OCI-LY7 (cell line): Measurements from ENCODE around the gene DHX34. TPM values are rescaled to one million over a fixed set of nuclear protein-coding genes. Genes with fewer than 3 reads are reported as not detected.
"Not testable (repeated sequence)": the region's sequence is repeated elsewhere in the genome, so short reads cannot be mapped to it uniquely, and the experiment has no call there.

Source experiments
- BruUV-seq: library from RNA; stranded (reverse); fragments of 400-500 nt; replicated peaks from 2 replicates; lab custom pipeline; 2021; lab: Mats Ljungman, UMichigan
- CTCF ChIA-PET: fragments of 300-600 bp; sonication (Branson Sonifier 250); formaldehyde crosslinking; loops from one replicate; lab custom pipeline; 2022; ENCODE audit warnings: antibody characterized with exemption; ENCODE audit not compliant: unreplicated experiment; lab: Charles Lee
- POLR2A ChIA-PET: fragments of 300-600 bp; sonication (Branson Sonifier 250); formaldehyde crosslinking; loops from one replicate; lab custom pipeline; 2022; ENCODE audit warnings: antibody characterized with exemption; lab: Charles Lee
- DNase-seq: peaks from one replicate; pipeline ENCODE4 v3.0.0-alpha.2; 2015; ENCODE audit warnings: low spot score
- H2AFZ ChIP-seq: fragments of 200-600 bp; sonication (generic), shearing (Covaris generic); 2 replicates; pipeline ENCODE4 v1.6.1; 2014; ENCODE audit warnings: mild to moderate bottlenecking, antibody characterized with exemption, low read length, moderate library complexity
- H3K27ac ChIP-seq: fragments of 200-600 bp; sonication (generic); 2 replicates; pipeline ENCODE4 v1.5.1; 2014; ENCODE audit warnings: mixed run types, low read depth, mild to moderate bottlenecking, moderate library complexity, low read length, inconsistent platforms; ENCODE audit not compliant: poor library complexity, severe bottlenecking
- H3K36me3 ChIP-seq: fragments of 200-600 bp; sonication (generic); 2 replicates; pipeline ENCODE4 v1.6.1; 2014; ENCODE audit warnings: mild to moderate bottlenecking, antibody characterized with exemption, low read length, moderate library complexity, mixed read lengths; ENCODE audit not compliant: insufficient read depth
- H3K4me1 ChIP-seq: fragments of 200-600 bp; sonication (generic); 2 replicates; pipeline ENCODE4 v1.5.1; 2014; ENCODE audit warnings: mild to moderate bottlenecking, low read length; ENCODE audit not compliant: insufficient read depth, poor library complexity, severe bottlenecking
- H3K4me2 ChIP-seq: fragments of 200-600 bp; sonication (generic); 2 replicates; pipeline ENCODE4 v1.6.1; 2014; ENCODE audit warnings: mild to moderate bottlenecking, low read length
- H3K4me3 ChIP-seq: fragments of 200-600 bp; sonication (generic); 2 replicates; pipeline ENCODE4 v1.5.1; 2014; ENCODE audit warnings: mild to moderate bottlenecking, low read depth, low read length; ENCODE audit not compliant: poor library complexity, severe bottlenecking
- H3K79me2 ChIP-seq: fragments of 200-600 bp; sonication (generic); 2 replicates; pipeline ENCODE4 v1.6.1; 2016; ENCODE audit warnings: low read depth, mild to moderate bottlenecking, low read length, moderate library complexity, mixed read lengths; ENCODE audit not compliant: insufficient read depth
- H3K9me2 ChIP-seq: fragments of 200-600 bp; sonication (generic); 2 replicates; pipeline ENCODE4 v1.6.1; 2016; ENCODE audit warnings: mild to moderate bottlenecking, low read length, mixed read lengths; ENCODE audit not compliant: insufficient read depth
- H3K9me3 ChIP-seq: fragments of 200-600 bp; sonication (generic); 2 replicates; pipeline ENCODE4 v1.6.1; 2014; ENCODE audit warnings: mild to moderate bottlenecking, mixed run types, low read length, mixed read lengths
- H4K20me1 ChIP-seq: fragments of 200-600 bp; sonication (generic); 2 replicates; pipeline ENCODE4 v1.6.1; 2014; ENCODE audit warnings: mild to moderate bottlenecking, antibody characterized with exemption, low read length, moderate library complexity, mixed read lengths; ENCODE audit not compliant: insufficient read depth
- EZH2phosphoT487 ChIP-seq: fragments of 200-600 bp; sonication (generic); IDR thresholded peaks from 2 replicates; pipeline ENCODE4 v1.6.1; 2018; ENCODE audit warnings: low read depth, borderline replicate concordance, mild to moderate bottlenecking, mixed run types, antibody characterized with exemption, low read length, moderate library complexity, mixed read lengths
- intact Hi-C: fragments of 100-400 bp; cut with micrococcal nuclease; formaldehyde crosslinking; loops from one replicate; pipeline ENCODE4 v1.10.0; 2022; ENCODE audit not compliant: unreplicated experiment
- total RNA-seq, 2 experiments: library from RNA; depleted of rRNA in 1 of 2; stranded (reverse); fragments of >200 nt in 1 of 2; shearing (Covaris generic) in 1 of 2; gene quantifications; 2 replicates each; pipeline ENCODE4 v1.2.3, GENCODE V29; 2014 to 2022
- TF ChIP-seq, protein P1 (sequence below): fragments of 200-600 bp; sonication (generic); conservative IDR thresholded peaks from 2 replicates; pipeline ENCODE4 v1.5.1; 2014; ENCODE audit warnings: mild to moderate bottlenecking, antibody characterized with exemption, low read length, moderate library complexity, mixed read lengths

The DHX34 gene
- total RNA-seq, 2 experiments from 2014 or later: 19.7 to 32.2 TPM

DNA sequence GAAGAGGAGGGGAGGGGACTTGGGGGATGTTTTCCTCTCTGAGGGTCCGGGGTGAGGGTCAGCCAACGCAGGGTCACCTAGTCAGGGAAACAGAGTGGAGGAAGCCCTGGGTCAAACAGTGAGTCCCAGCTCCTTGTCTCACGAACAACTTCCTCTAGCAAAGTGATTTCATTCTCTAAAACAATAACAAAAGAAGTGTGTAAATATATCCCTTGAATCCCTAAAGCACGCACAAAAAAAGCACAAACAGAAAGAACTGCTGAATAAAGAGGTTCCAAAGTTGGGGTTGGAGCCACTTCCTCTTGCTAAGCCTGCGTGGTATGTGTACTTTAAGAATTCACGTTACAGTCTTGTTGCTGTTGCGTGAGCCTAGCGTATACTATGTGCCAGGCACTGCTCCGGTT is 18.6 kb upstream of the DHX34 start:
- Histone ChIP-seq H3K27ac (no peak overlapping the region), H3K4me1 (no peaks in the 10 kb centered on the region), H3K4me2 (no peak overlapping the region), H3K9me2 (no peaks in the 10 kb centered on the region), H3K79me2 (no peaks in the 10 kb centered on the region), H3K4me3 (no peak overlapping the region), H2AFZ (no peak overlapping the region), H3K9me3 (no peaks in the 10 kb centered on the region), H3K36me3 (no peaks in the 10 kb centered on the region), H4K20me1 (no peaks in the 10 kb centered on the region)
- TF ChIP-seq, protein P1, sequence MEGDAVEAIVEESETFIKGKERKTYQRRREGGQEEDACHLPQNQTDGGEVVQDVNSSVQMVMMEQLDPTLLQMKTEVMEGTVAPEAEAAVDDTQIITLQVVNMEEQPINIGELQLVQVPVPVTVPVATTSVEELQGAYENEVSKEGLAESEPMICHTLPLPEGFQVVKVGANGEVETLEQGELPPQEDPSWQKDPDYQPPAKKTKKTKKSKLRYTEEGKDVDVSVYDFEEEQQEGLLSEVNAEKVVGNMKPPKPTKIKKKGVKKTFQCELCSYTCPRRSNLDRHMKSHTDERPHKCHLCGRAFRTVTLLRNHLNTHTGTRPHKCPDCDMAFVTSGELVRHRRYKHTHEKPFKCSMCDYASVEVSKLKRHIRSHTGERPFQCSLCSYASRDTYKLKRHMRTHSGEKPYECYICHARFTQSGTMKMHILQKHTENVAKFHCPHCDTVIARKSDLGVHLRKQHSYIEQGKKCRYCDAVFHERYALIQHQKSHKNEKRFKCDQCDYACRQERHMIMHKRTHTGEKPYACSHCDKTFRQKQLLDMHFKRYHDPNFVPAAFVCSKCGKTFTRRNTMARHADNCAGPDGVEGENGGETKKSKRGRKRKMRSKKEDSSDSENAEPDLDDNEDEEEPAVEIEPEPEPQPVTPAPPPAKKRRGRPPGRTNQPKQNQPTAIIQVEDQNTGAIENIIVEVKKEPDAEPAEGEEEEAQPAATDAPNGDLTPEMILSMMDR: no peak
- no peak for TF ChIP-seq EZH2phosphoT487
- intact Hi-C loops: no loop called here
- ChIA-PET POLR2A (no interaction called here), CTCF (no interaction called here)
- BruUV-seq: no TSS peak
- DNase-seq: no peak

DNA sequence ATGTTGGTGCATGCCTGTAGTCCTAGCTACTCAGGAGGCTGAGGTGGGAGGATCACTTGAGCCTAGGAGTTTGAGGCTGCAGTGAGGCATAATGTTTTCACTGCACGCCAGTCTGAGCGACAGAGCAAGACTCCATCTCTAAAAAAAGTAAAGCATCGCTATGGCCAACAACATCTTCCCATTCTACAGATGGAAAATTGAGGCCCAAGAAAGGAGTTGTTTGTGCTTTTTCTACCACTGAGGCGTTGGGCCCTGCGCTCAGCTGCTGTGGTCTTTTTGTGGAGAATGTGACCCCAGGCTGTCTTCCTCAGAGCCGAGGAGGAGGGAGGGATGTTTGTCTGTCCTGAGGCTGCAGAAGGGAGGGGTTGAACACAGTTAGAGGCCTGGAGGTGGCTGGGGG is 17.6 kb upstream of the DHX34 start:
- H3K4me2 ChIP-seq: no peak overlapping the region
- intact Hi-C loops: no loop called here
- no peak overlapping the region for H2AFZ ChIP-seq
- no peaks in the 10 kb centered on the region for H3K79me2 ChIP-seq
- POLR2A ChIA-PET: no interaction called here
- no peak overlapping the region for H3K4me3 ChIP-seq
- H3K9me3 ChIP-seq: no peaks in the 10 kb centered on the region
- no TSS peak for BruUV-seq
- CTCF ChIA-PET: no interaction called here
- H3K4me1 ChIP-seq: peaks cover 4% of the 10 kb centered on the region
- no peaks in the 10 kb centered on the region for H4K20me1 ChIP-seq
- H3K27ac ChIP-seq: no peak overlapping the region
- no peaks in the 10 kb centered on the region for H3K36me3 ChIP-seq
- no peaks in the 10 kb centered on the region for H3K9me2 ChIP-seq
- TF ChIP-seq EZH2phosphoT487: no peak
- TF ChIP-seq, protein P1: no peak
- DNase-seq: no peak

DNA sequence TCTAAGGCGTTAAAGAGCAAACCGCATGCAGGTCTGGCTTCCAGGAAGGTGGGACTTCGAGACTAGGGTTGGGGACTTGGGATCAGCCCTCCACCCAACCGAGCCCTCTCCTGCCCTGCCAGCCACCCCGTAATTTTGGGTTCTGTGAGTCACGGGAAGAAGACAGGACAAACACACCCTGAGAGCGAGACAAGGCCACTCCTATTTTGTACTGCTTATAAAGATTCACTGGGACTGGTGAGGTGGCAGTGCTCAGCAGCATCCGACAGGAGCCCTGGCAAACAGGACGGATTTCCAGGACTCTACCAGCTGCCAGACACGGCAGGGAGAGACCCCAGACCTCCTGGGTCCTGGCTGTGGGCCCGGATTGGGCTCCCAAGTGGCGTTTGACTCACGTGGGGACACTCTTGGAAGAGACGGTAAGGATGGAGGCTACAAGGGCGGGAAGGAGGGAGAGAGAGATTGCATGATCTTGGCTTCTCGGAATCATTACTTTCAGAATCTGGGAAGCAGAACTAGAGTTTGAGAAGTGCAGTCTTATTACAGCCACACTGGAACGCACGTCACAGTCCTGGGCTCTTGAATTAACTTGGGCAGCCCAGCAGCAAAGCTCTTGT is 17.1 kb upstream of the DHX34 start, which contains the start of gene C5AR2:
Gene C5AR2 (plus strand): TSS at position 245 of the 617 bp plus-strand sequence. CDS start 8,625 bp downstream, outside the sequence.
- peaks cover 9% of the 10 kb centered on the region for H3K4me1 ChIP-seq
- no peak within 1 kb of the TSS for H2AFZ ChIP-seq
- H3K4me3 ChIP-seq: no peak within 1 kb of the TSS
- ChIA-PET CTCF (no interaction called here), POLR2A (no interaction called here)
- TF ChIP-seq, protein P1: no peak
- no peak for TF ChIP-seq EZH2phosphoT487
- intact Hi-C loops: no loop called here
- H3K36me3 ChIP-seq: no peaks in the 10 kb centered on the region
- no peaks in the 10 kb centered on the region for H3K79me2 ChIP-seq
- no TSS peak for BruUV-seq
- no peak for DNase-seq
- no peak within 1 kb of the TSS for H3K4me2 ChIP-seq
- no peaks in the 10 kb centered on the region for H3K9me3 ChIP-seq
- H4K20me1 ChIP-seq: no peaks in the 10 kb centered on the region
- H3K9me2 ChIP-seq: no peaks in the 10 kb centered on the region
- H3K27ac ChIP-seq: no peak within 1 kb of the TSS

DNA sequence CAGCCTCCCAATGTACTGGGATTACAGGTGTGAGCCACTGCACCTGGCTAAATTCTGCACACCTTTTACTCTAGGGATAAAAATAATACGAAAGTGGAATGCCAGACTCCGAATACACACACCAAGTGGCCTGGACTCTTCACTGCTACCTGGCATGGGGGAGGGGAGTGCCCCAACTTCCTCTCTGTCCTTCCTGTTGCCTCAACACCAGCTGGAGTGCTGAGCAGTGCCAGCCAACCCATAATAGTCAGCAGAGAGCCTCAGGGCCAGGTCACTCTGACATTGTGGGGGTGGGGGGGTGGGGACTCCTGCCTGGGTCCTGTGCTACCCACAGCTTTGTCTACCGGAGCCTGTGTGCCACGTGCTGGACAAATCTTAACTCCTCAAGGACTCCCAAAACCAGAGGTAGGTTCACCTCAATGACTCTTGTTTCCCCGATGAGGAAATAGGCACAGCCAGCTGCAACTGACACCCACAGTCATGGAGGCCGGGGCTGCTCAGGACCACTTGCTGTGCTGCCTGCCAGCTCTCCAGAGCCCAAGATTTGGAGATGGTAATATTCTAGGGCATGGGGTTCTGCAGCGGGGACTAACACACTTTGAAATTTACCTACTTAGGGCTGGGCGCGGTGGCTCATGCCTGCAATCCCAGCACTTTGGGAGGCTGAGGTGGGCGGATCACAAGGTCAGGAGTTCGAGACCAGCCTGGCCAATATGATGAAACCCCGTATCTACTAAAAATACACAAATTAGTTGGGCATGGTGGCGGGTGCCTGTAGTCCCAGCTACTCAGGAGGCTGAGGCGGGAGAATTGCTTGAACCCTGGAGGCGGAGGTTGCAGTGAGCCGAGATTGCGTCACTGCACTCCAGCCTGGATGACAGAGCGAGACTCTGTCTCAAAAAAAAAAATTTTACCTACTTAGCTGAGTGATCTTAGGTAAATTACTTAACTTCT is 12.1 kb upstream of the DHX34 start:
- H3K36me3 ChIP-seq, POLR2A ChIA-PET, H3K27ac ChIP-seq, H3K9me3 ChIP-seq, H3K79me2 ChIP-seq, H3K9me2 ChIP-seq, BruUV-seq, H4K20me1 ChIP-seq, H3K4me3 ChIP-seq, intact Hi-C loops: not testable (repeated sequence)
- CTCF ChIA-PET: interaction anchor here (0.6 kb wide), 1 partner anchor 20 kb away, joined by 5 read pairs; no protein-coding TSS in a partner anchor
- peak; percentile 69 for DNase-seq
- peak overlapping the region; percentile 49 for H3K4me2 ChIP-seq
- H3K4me1 ChIP-seq: peaks cover 11% of the 10 kb centered on the region
- H2AFZ ChIP-seq: peak overlapping the region; percentile 67
